Measurements from ENCODE around the gene FAM78B.

The FAM78B gene

DNA sequence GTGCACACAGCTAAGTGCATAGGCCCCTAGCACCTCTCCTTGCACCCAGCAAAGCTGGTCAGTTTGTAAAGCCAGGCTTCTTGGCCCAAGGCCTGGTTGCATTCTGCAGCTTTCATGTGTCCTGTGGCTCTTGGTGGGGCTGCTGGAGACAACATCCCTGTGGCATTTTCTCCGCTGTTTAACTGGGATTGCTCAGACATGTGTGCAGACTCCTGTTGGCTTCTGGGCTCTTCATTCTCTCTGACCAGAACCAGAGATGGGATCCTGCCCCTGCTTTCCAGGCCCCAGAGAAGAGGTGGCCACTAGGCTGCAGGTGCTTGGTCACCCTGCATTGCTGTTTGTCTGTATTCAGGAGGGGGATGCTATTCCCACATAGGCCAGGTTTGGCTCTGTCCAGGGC is 50.8 kb downstream of the FAM78B start:
- DNase-seq, result no peak

DNA sequence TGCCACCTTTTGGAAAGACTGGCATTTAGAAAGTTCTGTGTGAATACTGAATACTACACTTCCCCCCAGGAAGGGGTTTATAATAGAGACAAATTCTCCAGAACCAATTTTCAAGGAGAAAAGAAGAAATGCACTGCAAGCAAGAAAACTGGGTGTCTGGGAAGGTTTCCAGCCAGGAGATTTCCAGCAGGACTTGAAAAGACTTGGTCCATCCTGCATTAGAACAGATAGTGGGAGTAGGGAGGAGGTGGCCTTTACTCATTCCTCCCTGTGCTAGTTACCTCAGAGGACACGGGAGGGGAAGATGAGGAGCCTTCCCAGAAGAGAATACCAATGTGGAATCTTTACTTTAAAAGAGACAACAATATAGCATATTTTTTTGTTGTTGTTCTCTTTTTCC is 52.4 kb downstream of the FAM78B start:
- no peak for DNase-seq

- no peak for DNase-seq
Observed at GRCh38 chr1:166113630-166114029, 53.2 kb downstream of the FAM78B start.

DNA sequence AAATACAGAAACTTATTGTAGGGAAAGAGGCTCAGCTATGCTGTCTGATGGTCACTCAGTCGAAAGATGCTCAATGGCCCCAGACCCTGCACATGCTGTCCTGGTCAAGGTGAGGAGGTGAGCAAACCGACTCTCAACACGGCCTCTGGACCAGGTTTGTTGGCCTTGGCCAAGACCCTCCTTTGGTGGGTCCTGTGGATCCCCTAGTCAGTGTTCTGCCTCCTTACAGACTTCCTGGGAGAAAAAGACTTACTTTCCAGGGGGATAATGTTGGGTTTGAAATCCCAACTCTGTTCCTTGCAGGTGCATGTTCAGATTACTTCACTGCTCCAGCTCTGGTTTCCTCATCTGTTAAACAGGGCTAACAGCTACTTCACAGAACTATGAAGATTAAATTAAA is 53.8 kb downstream of the FAM78B start:
- no peak for DNase-seq

GRCh38 chr1:166112425-166112824 is 54.4 kb downstream of the FAM78B start:
- no peak for DNase-seq

DNA sequence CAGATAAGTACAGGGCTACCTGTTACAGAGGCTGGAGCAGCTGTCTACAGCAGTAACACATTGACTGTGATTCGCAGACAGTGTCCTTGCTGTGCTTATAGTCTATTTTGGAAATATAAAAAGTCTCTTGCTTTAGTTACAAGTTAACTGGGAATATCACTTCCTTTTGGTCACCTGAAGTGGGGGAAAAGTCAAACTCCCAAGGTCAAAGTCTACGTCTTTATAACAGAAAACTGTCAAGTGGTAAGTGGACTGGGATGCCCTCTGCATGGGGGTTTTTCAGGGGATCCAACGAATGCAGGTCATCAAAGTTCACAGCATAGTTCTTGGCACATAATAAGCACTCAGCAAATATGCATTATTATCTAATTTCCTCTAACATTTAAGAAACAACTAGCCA is 55.4 kb downstream of the FAM78B start:
- DNase-seq, result no peak

DNA sequence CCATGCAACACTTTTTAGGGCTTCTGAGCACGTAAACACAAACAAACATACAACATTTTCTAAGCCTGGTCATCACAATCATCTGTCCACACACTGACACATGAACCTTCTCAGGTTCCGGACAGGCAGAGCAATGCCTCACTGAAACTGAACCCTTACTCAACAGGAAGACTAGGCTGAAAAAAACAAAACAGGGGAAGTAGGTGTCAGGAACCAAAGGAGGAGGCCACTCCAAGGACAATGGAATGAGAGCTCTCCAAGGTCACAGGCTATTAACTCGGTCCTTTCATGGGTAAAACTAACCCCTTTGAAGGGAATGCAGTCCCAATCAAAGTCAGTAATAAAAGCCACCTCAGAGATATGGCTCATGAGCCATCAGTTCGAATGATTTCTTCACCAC is 76.6 kb downstream of the FAM78B start:
- no peak for DNase-seq

DNA sequence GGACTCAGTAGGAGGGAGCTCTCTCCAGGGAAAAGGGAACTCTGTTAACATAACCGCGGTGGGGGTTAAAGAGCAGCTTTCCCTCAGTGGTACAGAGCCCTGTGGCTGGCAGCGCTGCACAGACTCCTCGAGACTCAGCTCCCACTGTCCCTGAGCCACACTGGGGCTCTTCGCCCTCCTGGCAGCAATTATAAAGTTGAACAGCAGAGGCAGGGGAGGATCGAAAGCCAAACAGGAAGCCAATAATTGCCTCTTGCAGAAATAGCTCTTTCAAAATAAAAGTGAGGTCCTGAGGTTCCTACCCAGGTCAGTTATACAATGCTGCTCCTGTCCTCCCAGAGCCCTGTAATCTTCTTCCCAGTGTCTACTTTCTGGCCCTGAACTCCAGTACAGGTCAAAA is 77.0 kb downstream of the FAM78B start:
- DNase-seq, result peak in 1 of 5 experiments; percentile 63

GRCh38 chr1:166088572-166088955 is 78.2 kb downstream of the FAM78B start:
- no peak for DNase-seq

- DNase-seq, result no peak
Observed at GRCh38 chr1:166087734-166088571, 78.8 kb downstream of the FAM78B start.

DNA sequence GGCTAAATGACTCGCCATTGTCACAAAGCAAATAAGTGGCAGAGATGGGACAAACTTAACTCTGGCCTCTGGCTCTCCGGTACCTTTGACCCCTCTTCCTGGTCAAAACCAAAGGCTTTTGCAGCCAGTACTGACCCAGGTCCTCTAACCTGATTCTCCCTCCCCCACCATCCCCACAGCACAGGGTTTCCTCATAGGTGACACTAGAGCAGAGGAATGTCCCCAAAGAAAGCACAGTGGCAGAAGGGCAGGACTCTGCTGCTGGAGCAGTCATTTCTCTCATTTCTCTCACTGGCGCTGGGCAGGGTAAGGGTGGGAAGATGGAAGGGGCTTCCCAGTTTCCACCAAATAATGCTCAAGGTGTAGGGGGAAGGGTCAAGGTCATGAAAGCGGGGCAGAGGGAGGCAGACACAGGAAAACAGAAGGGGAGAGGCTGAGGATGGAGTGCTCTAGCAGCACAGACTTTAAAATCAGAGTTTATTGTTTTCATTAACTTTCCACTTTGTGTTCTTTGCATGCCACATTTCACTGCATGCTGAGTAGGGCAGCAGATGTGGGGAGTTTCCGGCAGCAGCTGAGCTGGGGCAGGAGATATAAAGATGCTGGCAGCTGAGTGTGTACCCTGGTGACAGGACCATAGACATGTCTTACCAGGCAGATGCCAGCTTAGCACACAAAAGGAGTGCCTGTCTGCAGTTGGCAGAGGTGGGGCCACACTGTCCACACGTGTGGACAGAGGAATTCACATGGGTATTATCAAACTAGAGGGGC is 80.5 kb downstream of the FAM78B start:
- peak in 1 of 5 experiments; percentile 25 for DNase-seq

DNA sequence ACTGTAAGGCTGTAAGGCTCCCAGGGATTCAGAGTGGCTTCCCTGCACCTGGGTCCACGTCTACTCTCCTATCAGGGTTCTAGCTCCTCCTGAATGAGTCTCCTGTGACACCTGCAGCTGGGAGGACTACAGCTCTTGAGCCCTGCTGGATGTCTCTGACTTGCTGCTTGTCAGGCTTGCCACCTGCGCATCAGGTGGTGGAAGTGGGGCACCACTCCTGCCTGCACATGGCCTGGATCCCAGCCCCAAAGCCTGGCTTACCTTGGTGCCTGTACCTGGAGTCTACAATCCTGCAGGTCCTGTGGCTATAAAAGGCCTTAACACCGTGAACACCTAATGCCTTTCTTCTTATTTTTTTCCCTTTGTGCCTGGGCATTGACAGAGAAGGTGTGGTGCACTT is 82.2 kb downstream of the FAM78B start:
- no peak for DNase-seq

DNA sequence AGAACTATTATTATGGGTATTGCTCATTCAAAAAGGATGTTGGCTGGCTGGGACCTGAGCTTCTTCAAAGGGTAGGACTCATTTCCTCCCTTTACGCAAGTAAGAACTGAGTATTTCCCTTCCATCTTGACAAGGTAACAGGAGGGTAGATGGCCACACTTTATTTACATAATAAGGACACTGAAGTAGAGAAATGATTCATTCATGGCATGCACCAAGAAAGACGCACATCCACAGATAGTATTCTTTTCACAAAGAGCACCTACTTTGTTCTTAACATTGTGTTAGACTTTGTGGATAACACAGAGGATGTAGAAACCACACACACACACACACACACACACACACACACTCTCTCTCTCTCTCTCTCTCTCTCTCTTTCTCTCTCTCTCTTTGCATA is 82.9 kb downstream of the FAM78B start:
- DNase-seq, result peak in 1 of 5 experiments; percentile 87

DNA sequence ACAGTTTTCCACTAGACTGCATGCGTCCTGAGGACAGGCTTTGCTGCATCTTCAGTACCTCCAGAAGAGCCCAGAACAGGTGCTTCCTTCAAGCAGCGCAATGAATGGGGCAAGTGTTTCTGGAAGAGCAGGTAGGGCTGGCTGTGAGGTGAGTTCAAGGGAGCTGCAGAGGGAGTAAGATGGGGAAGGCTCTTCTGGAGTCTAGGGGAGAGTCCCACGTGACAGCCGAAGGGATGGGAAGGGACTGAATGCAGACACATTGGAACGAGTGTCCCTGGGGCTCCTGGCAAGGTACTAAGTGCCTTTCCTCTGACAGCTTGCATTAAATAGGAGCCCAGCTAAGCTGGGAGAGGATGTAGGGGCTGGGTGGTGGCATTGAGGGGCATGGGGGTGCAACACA is 84.2 kb downstream of the FAM78B start:
- no peak for DNase-seq

GRCh38 chr1:166080967-166081870 is 85.6 kb downstream of the FAM78B start:
- DNase-seq, result peak in 1 of 5 experiments; percentile 58

DNA sequence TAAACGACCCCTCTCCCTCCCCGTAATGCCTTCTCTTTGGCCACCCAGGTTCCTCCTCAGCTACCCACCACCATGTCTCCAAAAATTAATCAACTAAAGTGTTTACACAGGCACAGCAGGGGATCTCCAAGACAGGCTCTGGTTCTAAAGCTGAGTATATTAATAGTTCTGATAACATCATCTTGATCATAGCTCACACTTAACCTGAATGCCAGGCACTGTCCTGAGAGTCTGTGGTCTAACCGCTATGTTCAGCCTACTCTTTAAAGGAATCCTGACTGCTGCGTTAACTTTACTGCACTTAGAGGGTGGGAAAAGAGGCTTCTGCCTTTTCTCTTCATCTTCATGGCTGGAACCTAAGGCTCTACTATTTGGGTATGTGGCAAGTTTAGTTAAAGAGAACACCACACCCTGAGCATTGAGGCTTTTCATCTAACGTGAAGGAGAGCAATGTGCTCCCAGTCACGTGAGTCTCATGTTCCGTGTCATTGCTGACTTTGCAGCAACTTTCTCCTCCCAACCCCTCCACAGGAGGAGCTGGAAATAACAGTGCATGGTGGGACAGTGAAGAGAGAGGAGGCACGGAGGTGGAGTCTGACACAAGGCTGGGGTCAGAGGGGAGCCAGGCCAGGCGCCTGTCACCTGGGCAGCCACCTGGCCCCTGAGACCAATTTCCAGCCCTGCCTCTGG is 86.4 kb downstream of the FAM78B start:
- peak in 1 of 5 experiments; percentile 58 for DNase-seq

DNA sequence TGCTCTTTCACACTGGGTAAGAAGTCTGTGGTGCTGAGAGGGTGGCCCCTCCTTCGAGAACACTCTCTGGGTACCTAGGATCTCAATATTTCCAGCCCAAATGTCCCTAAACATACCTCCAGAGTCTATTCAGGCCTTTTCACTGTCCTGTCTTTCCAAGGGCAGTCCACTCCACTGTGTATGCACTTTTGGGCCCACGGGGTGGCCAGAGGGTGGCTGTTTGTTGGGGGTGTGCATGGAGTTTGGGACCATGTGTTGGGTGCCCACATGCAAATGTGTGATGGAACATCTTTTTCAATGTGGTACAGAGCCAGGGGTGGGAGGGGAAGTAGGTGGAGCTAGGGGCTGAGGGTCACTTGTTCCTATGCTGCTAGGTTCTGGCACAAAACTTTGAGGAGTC is 87.5 kb downstream of the FAM78B start:
- DNase-seq, result no peak

GRCh38 chr1:166073489-166073888 is 93.3 kb downstream of the FAM78B start:
- no peak for DNase-seq

DNA sequence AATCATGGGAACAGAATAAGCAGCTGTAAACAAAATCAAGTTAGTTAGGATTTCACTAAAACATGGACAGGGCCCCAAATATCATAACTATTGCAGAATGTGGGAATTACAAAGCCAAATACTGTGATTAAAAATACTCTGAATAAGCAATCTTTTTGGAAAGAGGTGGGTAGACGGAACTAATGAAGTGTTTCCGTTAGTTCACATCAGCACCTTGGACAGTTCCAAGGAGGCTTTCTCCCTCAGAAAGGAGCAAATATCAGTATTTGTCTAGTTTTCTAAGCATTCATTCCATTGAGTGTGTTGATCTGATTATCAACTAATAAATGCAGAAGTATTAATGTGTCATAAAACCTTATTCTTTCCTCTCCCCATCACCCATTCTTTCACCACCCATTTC is 97.4 kb downstream of the FAM78B start:
- peak in 1 of 5 experiments; percentile 25 for DNase-seq

GRCh38 chr1:166066107-166066506 is 100.7 kb downstream of the FAM78B start:
- no peak for DNase-seq

DNA sequence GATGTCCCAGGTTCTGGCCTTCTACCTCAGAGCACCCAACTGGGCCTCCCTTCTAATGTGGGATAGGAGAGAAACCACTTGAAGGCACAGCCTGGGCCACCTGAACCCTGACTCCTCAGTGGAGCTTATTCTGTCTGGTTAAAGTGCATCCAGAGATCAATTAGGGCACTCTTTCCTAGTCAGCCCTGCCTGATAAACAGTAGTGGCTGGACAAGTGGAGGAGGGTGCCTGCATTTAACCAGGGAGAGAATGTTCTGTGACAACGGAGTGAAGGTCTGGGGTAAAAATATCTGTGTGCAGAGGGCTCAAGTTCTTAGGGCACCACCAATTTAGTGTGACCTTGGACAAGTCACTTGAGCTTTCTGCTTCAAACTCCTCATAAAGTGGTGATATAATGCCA is 101.8 kb downstream of the FAM78B start:
- no peak for DNase-seq

DNA sequence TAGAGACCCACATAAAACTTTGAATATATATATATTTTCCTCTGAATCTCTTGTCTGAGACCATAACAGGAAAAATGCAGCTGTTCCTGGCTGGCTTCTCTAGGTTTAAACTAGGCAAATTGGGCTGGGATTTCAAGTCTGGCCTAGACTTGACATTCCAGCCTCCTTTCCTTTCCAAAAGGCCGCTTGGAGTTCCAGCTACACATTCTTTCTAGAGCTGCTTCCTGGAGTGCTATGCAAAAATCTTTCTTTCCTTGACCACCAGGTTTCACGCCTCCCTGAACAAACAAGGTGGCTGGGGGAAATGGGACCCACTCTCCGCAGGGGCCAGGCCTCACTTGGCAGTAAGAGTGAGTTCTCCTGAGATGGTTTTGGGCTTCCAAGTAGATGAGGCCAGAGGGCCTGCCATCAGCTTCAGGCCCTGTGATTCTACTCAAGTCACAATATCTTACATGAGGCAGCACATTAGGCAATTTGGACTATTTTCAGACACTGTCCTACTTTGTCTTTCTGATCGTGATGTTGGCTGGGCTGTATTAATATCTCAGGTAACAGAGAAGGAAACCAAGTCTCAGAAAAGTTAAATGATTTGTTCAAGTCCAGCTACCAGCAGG is 102.4 kb downstream of the FAM78B start:
- no peak for DNase-seq

Data from T-helper 2 cell (primary cell).